KMS-11 (cell line): ENCODE data around the gene FANK1.

Source experiments
- H2AFZ ChIP-seq: fragments of 200-600 bp; sonication (generic); 2 replicates; pipeline ENCODE4 v1.6.1; 2016; ENCODE audit warnings: antibody characterized with exemption, mixed run types, low read depth
- H3K27ac ChIP-seq: fragments of 200-600 bp; sonication (generic); 2 replicates; pipeline ENCODE4 v1.6.1; 2016; ENCODE audit warnings: mild to moderate bottlenecking, mixed run types
- H3K27me3 ChIP-seq: fragments of 200-600 bp; sonication (generic); 2 replicates; pipeline ENCODE4 v1.6.1; 2017; ENCODE audit warnings: mild to moderate bottlenecking, low read depth, mixed run types, moderate library complexity; ENCODE audit not compliant: insufficient read depth
- H3K36me3 ChIP-seq: fragments of 200-600 bp; sonication (generic); 2 replicates; pipeline ENCODE4 v1.6.1; 2017; ENCODE audit warnings: mild to moderate bottlenecking, mixed run types; ENCODE audit not compliant: insufficient read depth
- H3K4me1 ChIP-seq: fragments of 200-600 bp; sonication (generic); 2 replicates; pipeline ENCODE4 v1.6.1; 2016; ENCODE audit warnings: mild to moderate bottlenecking, low read depth, mixed run types; ENCODE audit not compliant: poor library complexity, severe bottlenecking
- H3K4me2 ChIP-seq: fragments of 200-600 bp; sonication (generic); 2 replicates; pipeline ENCODE4 v1.7.0; 2016; ENCODE audit warnings: mild to moderate bottlenecking, mixed run types
- H3K4me3 ChIP-seq: fragments of 200-600 bp; sonication (generic); IDR thresholded peaks from 2 replicates; pipeline ENCODE4 v1.6.1; 2017; ENCODE audit warnings: low read depth, low read length, mixed read lengths; ENCODE audit not compliant: insufficient read depth
- H3K79me2 ChIP-seq: fragments of 200-600 bp; sonication (generic); 2 replicates; pipeline ENCODE4 v1.6.1; 2016; ENCODE audit warnings: low read depth, mixed run types; ENCODE audit not compliant: insufficient read depth
- H3K9ac ChIP-seq: fragments of 200-600 bp; sonication (generic); 2 replicates; pipeline ENCODE4 v1.6.1; 2016; ENCODE audit warnings: mild to moderate bottlenecking, mixed run types
- H4K20me1 ChIP-seq: fragments of 200-600 bp; sonication (generic); 2 replicates; pipeline ENCODE4 v1.6.1; 2016; ENCODE audit warnings: mild to moderate bottlenecking, mixed run types; ENCODE audit not compliant: insufficient read depth
- CTCF ChIP-seq: fragments of 200-600 bp; sonication (generic); conservative IDR thresholded peaks from 2 replicates; pipeline ENCODE4 v1.6.1; 2017; ENCODE audit warnings: low read depth, mild to moderate bottlenecking, antibody characterized with exemption, low read length, moderate library complexity, mixed read lengths

Gene FANK1

GRCh38 chr10:126011995-126012394 lies 115.6 kb downstream of the FANK1 start:
- H3K27me3 ChIP-seq: no peaks in the 10 kb centered on the region
- TF ChIP-seq CTCF: no peak
- no peaks in the 10 kb centered on the region for H4K20me1 ChIP-seq
- H3K9ac ChIP-seq: no peak overlapping the region
- H3K36me3 ChIP-seq: no peaks in the 10 kb centered on the region
- no peaks in the 10 kb centered on the region for H3K4me1 ChIP-seq
- no peaks in the 10 kb centered on the region for H3K79me2 ChIP-seq
- no peak overlapping the region for H3K27ac ChIP-seq
- H3K4me3 ChIP-seq: no peak overlapping the region
- H2AFZ ChIP-seq: no peak overlapping the region
- no peak overlapping the region for H3K4me2 ChIP-seq

- no peaks in the 10 kb centered on the region for H3K27me3 ChIP-seq
- TF ChIP-seq CTCF: no peak
- H3K4me2 ChIP-seq: no peak overlapping the region
- H2AFZ ChIP-seq: no peak overlapping the region
- no peaks in the 10 kb centered on the region for H3K79me2 ChIP-seq
- H3K27ac ChIP-seq: no peak overlapping the region
- H4K20me1 ChIP-seq: no peaks in the 10 kb centered on the region
- H3K36me3 ChIP-seq: no peaks in the 10 kb centered on the region
- H3K9ac ChIP-seq: no peak overlapping the region
- H3K4me1 ChIP-seq: no peaks in the 10 kb centered on the region
- H3K4me3 ChIP-seq: no peak overlapping the region
Observed at GRCh38 chr10:126012485-126012884, 116.1 kb downstream of the FANK1 start.

DNA sequence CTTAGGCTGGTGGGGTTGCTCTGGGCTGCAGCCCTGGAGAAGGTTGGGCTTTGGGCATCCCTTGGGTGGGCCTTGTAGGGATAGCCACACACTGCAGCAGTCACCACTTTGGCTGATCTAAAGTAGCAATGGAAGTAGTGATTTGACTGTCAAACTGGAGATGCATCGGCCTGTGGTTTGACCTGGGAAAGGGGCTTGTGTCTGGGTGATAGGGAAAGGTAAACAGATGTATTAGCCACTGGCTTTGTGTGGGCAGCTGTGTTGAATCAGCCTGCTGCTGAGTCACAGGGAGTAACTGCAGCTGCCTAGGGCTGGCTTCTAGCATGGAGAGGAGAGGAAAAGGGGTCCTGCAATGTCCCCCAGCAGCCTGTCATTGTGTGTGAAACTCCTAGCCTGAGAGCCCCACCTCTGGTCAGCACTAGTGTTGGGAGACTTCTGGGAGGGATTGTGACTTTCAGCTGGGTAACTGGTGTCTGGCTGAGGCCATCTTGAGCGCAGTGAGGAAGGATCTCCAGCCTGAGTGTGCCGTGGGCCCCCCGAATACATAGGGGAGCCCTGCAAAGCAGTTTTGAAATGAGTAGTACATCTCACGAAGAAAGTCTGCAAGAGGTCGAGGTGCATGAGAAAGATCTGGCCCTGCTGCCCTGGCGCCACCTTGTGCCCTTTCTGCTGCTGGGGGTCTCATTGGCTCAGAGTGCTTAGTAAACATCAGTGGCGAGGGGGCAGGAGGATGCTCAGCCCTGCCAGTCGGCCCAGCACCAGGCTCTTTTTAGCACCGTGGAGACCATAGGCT lies 117.3 kb downstream of the FANK1 start:
- Histone ChIP-seq H3K4me2 (no peak overlapping the region), H3K4me3 (no peak overlapping the region), H4K20me1 (no peaks in the 10 kb centered on the region), H3K36me3 (no peaks in the 10 kb centered on the region), H3K79me2 (no peaks in the 10 kb centered on the region), H3K4me1 (no peaks in the 10 kb centered on the region), H2AFZ (no peak overlapping the region), H3K9ac (no peak overlapping the region), H3K27ac (no peak overlapping the region), H3K27me3 (no peaks in the 10 kb centered on the region)
- TF ChIP-seq CTCF: no peak

GRCh38 chr10:126014309-126014708 lies 117.9 kb downstream of the FANK1 start:
- Histone ChIP-seq H3K36me3 (no peaks in the 10 kb centered on the region), H3K4me3 (no peak overlapping the region), H3K9ac (no peak overlapping the region), H3K4me2 (no peak overlapping the region), H4K20me1 (no peaks in the 10 kb centered on the region), H3K27me3 (no peaks in the 10 kb centered on the region), H3K4me1 (no peaks in the 10 kb centered on the region), H3K79me2 (no peaks in the 10 kb centered on the region), H2AFZ (no peak overlapping the region), H3K27ac (no peak overlapping the region)
- no peak for TF ChIP-seq CTCF
